ENCODE measurements around the gene MCAT. TPM values are rescaled to one million over a fixed set of nuclear protein-coding genes. Genes with fewer than 3 reads are reported as not detected.

The MCAT gene
- total RNA-seq, 2 experiments from 2014 or later, result 14.8 to 15.0 TPM

GRCh38 chr22:43101306-43101705 lies 41.9 kb downstream of the MCAT start:
- peaks cover 14% of the 10 kb centered on the region for H3K4me1 Mint-ChIP-seq (ENCODE audit: low read depth)
- no peak overlapping the region for H3K4me3 Mint-ChIP-seq
- CTCF ChIA-PET, result interaction anchor here (1.7 kb wide), 1 partner anchor 11 kb away, joined by 4 read pairs; no protein-coding TSS in a partner anchor
- DNase-seq, result no peak
- ATAC-seq, result no peak
- peaks cover 4% of the 10 kb centered on the region for H3K9me3 Mint-ChIP-seq
- no peaks in the 10 kb centered on the region for H3K27me3 Mint-ChIP-seq
- H3K27ac Mint-ChIP-seq, result no peak overlapping the region
- intact Hi-C loops (cut with micrococcal nuclease), result no loop called here
- POLR2A ChIA-PET, result interaction anchor here (1.0 kb wide), 1 partner anchor 9 kb away, joined by 3 read pairs; the partner anchor contains the start of gene BIK
- TF ChIP-seq CTCF (IDR thresholded peaks at IDR 0.05), result no peak
- no peaks in the 10 kb centered on the region for H3K36me3 Mint-ChIP-seq (ENCODE audit: low read depth)

- Mint-ChIP-seq H3K4me3 (no peak overlapping the region), H3K9me3 (peaks cover 10% of the 10 kb centered on the region), H3K27ac (no peak overlapping the region), H3K4me1 (ENCODE audit: low read depth) (peaks cover 14% of the 10 kb centered on the region), H3K36me3 (ENCODE audit: low read depth) (no peaks in the 10 kb centered on the region), H3K27me3 (no peaks in the 10 kb centered on the region)
- POLR2A ChIA-PET, result no interaction called here
- TF ChIP-seq CTCF (IDR thresholded peaks at IDR 0.05), result no peak
- ATAC-seq (no peak), DNase-seq (no peak)
- CTCF ChIA-PET, result interaction anchor here (1.0 to 1.1 kb wide), 2 partner anchors 10 to 39 kb away, joined by 3 read pairs; partner anchors contain the start of gene BIK
- intact Hi-C loops (cut with micrococcal nuclease), result no loop called here
Observed at GRCh38 chr22:43100225-43100624, 43.0 kb downstream of the MCAT start.

- ChIA-PET CTCF (interaction anchor here (1.0 to 1.2 kb wide), 3 partner anchors 9 to 38 kb away, joined by 3 to 4 read pairs (median 3); partner anchors contain the start of gene BIK), POLR2A (interaction anchor here (0.6 to 0.9 kb wide), 2 partner anchors 9 to 612 kb away, joined by 3 to 4 read pairs; no protein-coding TSS in a partner anchor)
- ATAC-seq (no peak), DNase-seq (no peak)
- Mint-ChIP-seq H3K4me1 (ENCODE audit: low read depth) (peaks cover 11% of the 10 kb centered on the region), H3K9me3 (peaks cover 10% of the 10 kb centered on the region), H3K27ac (no peak overlapping the region), H3K27me3 (no peaks in the 10 kb centered on the region), H3K36me3 (ENCODE audit: low read depth) (no peaks in the 10 kb centered on the region), H3K4me3 (no peak overlapping the region)
- no peak for TF ChIP-seq CTCF (IDR thresholded peaks at IDR 0.05)
- intact Hi-C loops (cut with micrococcal nuclease), result no loop called here
Observed at GRCh38 chr22:43099095-43099494, 44.1 kb downstream of the MCAT start.

- Mint-ChIP-seq H3K4me3 (no peak overlapping the region), H3K4me1 (ENCODE audit: low read depth) (peaks cover 5% of the 10 kb centered on the region), H3K27ac (no peak overlapping the region), H3K9me3 (peaks cover 10% of the 10 kb centered on the region), H3K36me3 (ENCODE audit: low read depth) (no peaks in the 10 kb centered on the region), H3K27me3 (no peaks in the 10 kb centered on the region)
- intact Hi-C loops (cut with micrococcal nuclease), result no loop called here
- ChIA-PET CTCF (interaction anchor here (1.2 to 1.5 kb wide), 2 partner anchors 8 to 46 kb away, joined by 3 to 4 read pairs; no protein-coding TSS in a partner anchor), POLR2A (interaction anchor here (0.9 kb wide), 1 partner anchor 8 kb away, joined by 4 read pairs; no protein-coding TSS in a partner anchor)
- TF ChIP-seq CTCF (IDR thresholded peaks at IDR 0.05), result no peak
- ATAC-seq (no peak), DNase-seq (no peak)
Observed at GRCh38 chr22:43098356-43098755, 44.8 kb downstream of the MCAT start.

- peaks cover 10% of the 10 kb centered on the region for H3K9me3 Mint-ChIP-seq
- CTCF ChIA-PET, result no interaction called here
- POLR2A ChIA-PET, result no interaction called here
- H3K36me3 Mint-ChIP-seq (ENCODE audit: low read depth), result no peaks in the 10 kb centered on the region
- no peak overlapping the region for H3K27ac Mint-ChIP-seq
- no peak for DNase-seq
- no peak for TF ChIP-seq CTCF (IDR thresholded peaks at IDR 0.05)
- intact Hi-C loops (cut with micrococcal nuclease), result no loop called here
- H3K27me3 Mint-ChIP-seq, result no peaks in the 10 kb centered on the region
- ATAC-seq, result no peak
- peaks cover 5% of the 10 kb centered on the region for H3K4me1 Mint-ChIP-seq (ENCODE audit: low read depth)
- H3K4me3 Mint-ChIP-seq, result no peak overlapping the region
Observed at GRCh38 chr22:43096420-43096819, 46.8 kb downstream of the MCAT start.

Measured in activated CD8-positive, alpha-beta T cell treated with anti-CD3 and anti-CD28 coated beads for 36 hours (primary cell).